Activated CD8-positive, alpha-beta memory T cell treated with anti-CD3 and anti-CD28 coated beads for 48 hours (primary cell): ENCODE data around the gene TMED7.

Experiments
- DNase-seq, 3 experiments: peaks; one replicate each; pipeline ENCODE4 v3.0.0-alpha.2; 2020; ENCODE audit warnings: low read depth in 2 of 3, low spot score in 2 of 3

TMED7 gene

DNA sequence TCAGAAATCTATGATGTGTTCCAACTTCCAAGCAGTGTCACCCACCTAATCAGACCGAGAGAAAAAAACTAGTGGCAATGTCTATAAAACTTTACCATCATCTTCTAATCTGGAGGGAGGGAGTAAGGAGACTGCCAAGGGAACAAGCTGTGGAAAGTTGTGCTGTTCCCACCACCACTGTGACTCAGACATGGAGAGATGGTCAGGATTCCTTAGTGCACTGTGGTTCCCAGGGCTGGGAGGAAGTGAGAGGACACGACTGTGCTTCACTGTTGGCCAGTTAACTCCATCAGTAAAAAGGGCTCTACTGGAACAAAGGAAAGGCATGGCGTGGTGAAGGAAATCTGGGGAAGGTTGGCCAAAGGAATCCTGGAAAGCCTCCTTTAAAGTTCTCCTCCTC lies 42.4 kb downstream of the TMED7 start:
- DNase-seq = no peak

DNA sequence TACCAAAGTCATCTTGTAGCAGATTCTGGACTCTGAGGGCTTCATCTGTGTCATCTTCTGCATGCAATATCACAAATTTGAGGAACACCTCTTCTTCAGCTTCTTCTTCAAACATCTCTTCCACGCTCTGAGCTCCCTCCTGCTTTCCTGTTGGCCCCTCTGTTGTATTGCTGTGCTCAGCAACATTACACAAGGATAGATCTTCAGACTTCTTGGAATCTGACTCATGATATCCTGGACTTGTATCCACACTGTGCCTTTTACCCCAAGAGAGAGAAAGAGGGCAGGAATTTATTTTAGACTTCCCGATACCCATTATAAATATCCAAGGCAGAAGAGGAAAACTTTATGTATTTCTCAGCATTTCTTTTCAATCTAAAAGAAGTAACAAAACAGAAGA lies 44.9 kb downstream of the TMED7 start:
- no peak for DNase-seq

DNA sequence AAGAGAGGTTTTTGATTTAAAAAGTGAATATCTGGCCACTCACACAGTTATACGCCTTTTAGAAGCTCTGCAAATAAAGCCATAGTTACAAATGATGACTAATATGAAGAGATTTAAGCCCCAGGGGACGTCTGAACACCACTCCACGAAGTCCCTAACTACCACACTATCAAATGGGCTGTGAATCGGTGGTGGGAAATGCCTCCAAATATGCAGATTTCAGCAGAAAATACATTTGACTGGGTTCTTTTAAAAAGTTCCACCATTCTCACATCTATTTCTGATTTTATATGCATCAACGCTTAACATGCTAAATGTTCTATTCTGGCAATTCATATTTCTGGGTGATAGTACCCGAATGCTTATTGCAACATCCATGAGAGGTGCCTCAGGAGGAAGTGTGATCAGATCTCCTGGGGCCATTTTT lies 46.1 kb downstream of the TMED7 start:
- no peak for DNase-seq

DNA sequence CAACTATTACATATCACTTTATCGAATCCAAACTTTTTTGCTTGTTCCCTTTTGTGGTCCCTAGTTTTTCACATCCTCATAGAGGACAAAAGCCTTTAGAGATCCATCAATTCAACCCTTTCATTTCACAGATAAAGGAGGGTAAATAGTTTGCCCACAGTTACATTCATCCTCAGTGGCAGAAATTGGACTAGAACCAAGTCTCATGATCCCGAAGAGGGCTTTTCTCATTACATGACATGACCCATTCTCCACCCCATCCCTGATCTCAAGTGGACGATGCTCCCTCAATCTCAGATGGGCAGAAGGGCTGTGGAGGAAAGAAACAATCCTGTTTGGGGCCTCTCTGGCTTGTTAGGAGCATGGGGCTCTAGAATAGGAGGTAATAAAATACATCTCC lies 46.6 kb downstream of the TMED7 start:
- DNase-seq = no peak

DNA sequence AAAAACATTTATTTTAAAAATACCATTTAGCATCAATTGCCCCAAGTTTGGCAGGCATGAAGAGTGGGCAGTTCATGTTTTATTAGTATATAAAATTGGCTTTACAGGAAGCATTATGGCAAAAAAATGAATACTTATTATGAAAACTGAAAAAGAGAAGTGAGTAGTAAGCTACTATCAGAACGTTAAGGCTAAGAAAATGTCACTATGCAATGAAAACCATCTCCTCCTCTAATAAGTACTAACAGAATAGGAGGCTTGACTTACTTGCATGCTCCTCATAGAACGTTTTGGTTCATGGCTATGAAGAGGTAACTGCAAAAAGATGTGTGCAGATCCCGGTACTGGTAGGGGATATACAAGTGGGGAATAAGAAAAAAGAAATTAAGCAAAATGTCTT lies 47.2 kb downstream of the TMED7 start:
- DNase-seq = no peak

DNA sequence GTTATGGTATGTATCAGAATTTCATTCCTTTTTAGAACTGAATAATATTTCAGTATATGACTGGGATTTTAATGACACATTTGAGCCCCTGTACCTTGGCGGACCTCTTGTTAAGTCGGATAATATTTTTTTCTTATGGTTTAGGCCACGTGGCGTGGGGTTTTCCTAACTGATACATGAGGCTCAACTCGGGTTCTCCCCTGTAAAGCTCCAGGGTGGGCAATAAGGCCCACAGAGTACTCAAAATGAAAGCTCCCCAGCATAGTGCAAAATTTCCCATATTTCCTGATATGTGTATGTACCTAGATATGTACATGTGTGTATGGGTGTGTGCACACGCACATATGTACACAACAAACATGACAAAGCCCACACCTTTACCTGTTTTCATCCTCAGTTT lies 48.1 kb downstream of the TMED7 start:
- no peak for DNase-seq

DNA sequence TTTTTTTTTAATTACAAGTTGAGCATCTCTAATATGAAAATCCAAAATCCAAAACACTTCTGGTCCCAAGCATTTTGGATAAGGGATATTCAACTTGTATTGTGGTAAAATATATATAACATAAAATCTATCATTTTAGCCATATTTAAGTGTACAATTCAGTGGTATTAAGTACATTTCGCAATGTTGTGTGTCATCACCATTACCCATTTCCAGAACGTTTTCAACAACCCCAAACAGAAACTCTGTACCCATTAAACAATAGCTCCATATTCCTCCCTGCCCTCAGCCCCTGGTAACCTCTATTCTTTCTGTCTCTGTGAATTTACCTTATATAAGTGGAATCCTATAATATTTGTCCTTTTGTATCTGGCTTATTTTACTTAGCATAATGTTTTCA lies 48.5 kb downstream of the TMED7 start:
- no peak for DNase-seq

DNA sequence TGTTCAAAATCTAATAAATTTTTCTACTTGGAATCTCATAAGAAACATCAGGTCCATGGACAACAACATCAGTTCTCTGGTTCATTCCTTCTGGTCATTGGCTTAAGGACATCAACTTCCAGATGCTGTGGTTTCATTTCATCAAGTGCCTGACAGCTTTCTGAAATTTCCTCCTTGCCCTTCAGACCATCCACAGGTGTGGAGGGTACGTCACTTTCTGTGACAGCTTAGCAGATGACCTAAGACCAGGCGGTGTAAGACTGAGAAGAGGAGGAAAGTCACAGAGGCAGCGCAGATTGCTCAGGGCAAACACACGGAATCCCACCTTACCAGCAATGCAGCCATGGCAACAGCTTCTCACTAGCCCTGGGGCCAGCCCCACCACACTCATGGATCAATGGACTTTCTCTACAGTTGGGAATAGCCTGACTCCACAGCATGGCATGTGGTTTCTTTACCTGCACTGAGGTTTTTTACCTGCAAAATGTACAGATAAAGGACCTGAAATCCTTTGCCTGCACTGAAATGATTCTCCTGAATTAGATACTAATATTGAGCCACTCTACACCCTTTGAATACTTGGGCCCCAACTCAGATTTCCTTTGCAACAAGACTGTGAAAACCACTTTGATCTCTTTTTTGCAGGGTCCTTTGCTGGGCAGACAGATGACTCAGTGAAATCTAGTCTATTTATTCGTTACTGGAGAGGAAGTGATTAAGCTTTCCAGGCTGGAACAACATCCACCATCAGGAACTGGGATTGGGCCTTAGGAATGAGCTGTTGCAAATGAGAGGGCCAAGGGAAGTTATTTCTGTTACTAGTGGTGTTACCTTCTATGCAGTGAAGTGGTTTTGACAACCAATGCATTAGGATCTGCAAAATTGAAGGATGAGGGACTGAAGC lies 50.4 kb downstream of the TMED7 start:
- no peak for DNase-seq

DNA sequence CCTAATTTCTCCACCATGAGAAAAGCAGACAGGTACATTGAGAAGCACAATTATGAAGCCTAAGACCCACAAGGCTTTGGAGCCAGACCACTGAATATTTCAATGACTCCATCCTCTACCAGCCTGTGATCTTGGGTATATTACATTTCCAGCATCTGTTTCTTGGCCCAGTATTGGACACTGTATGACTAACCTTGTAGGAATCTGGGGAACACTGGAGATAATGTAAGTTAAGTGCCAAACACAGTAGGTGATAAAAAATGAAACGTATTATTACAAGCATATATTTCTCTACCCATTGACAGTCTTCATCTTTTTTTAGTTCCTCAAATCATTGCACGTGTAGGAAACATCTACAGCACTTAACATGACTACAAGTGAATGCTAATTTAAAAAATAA lies 52.7 kb downstream of the TMED7 start:
- no peak for DNase-seq

DNA sequence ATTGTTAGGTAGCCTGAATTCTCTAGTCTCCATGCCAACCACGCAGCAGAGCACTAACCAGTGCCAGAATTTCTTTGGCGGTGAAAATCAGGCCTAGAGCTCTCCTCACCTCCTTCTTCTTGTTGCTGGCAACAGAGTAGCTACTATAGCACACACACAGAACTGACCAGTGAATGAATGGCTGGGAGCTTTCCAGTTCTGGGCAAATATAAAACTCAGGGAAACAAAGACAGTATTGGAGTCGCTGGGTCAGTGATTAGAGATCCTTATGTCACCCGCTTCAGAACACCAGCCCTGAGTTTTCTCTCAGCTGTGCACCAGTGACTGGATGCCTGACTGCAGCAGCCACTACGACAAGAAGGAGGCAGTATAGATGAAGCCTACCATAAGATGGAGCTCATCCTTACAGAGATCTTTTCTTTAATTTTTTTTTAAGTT lies 54.4 kb downstream of the TMED7 start:
- no peak for DNase-seq

DNA sequence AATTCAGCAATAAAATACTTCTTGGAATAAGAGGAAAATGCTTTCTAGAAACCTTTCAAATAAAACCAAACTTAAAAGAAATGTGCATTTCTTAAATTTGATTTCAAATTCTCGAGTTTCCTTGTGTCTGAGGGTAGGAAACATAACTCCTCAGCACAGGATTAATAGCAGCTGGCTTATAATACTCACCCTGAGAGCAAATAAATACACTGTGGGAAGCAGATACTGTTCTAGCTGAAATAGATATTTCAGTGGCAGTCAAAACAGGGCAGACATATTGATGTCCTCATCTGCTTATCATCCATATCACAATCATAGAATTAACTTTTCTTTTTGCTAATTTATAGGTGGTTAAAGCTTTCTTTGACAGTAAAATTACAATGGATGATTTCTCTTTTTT lies 57.2 kb downstream of the TMED7 start:
- no peak for DNase-seq

DNA sequence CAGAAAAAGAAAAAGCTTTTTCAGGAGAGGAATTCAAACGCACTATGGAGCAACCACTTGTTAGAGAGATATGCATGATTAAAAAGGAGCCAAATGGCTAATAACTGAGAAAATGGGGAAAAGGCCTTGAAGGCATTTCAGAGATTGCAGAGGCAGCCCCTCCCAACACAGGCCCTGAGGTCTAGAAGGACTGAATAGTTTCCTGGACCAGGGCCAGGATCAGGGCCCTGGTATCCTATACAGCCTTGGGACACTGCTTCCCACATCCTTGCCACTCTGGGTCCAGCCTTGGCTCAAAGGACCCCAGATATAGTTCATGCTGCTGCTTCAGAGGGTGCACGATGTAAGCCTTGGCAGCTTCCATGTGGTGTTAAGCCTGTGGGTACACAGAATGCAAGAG lies 60.6 kb downstream of the TMED7 start:
- DNase-seq = no peak
